Tongue (tissue), 2 donors: ENCODE data around the gene BNIP2. TPM values are rescaled to one million over a fixed set of nuclear protein-coding genes. Genes with fewer than 3 reads are reported as not detected.
"Not testable (repeated sequence)": the region's sequence is repeated elsewhere in the genome, so short reads cannot be mapped to it uniquely, and the experiment has no call there.

ENCODE experiments used
- DNase-seq: peaks from one replicate; pipeline ENCODE4 v3.0.0-alpha.2; 2015
- total RNA-seq: library from RNA; depleted of rRNA; stranded (reverse); fragments of >200 nt; gene quantifications from one replicate; pipeline ENCODE4 v1.2.3, GENCODE V29; 2014

Gene BNIP2
- total RNA-seq, 1 donor from 2014 or later = 126 TPM

- DNase-seq = peak; percentile 19
These were observed 1.3 kb downstream of the BNIP2 start for GRCh38 chr15:59687836-59688235.

GRCh38 chr15:59686389-59686788 lies 2.7 kb downstream of the BNIP2 start:
- DNase-seq = no peak

- no peak for DNase-seq
These were observed 3.3 kb downstream of the BNIP2 start for GRCh38 chr15:59685737-59686297.

- no peak for DNase-seq
These were observed 8.2 kb downstream of the BNIP2 start for GRCh38 chr15:59680870-59681269.

- DNase-seq = no peak
These were observed 8.8 kb downstream of the BNIP2 start for GRCh38 chr15:59680346-59680745.

- DNase-seq = no peak
These were observed 10.5 kb downstream of the BNIP2 start for GRCh38 chr15:59678620-59679019.

- DNase-seq = no peak
These were observed 10.9 kb downstream of the BNIP2 start for GRCh38 chr15:59678172-59678571.

- DNase-seq = no peak
These were observed 12.6 kb downstream of the BNIP2 start for GRCh38 chr15:59676565-59676964.

GRCh38 chr15:59674361-59674877 lies 14.7 kb downstream of the BNIP2 start:
- no peak for DNase-seq

- no peak for DNase-seq
These were observed 20.6 kb downstream of the BNIP2 start for GRCh38 chr15:59668556-59668955.

GRCh38 chr15:59662260-59662659 lies 26.9 kb downstream of the BNIP2 start:
- DNase-seq = peak; percentile 49

- DNase-seq = no peak
These were observed 29.8 kb downstream of the BNIP2 start for GRCh38 chr15:59659366-59659765.

GRCh38 chr15:59657635-59658125 lies 31.4 kb downstream of the BNIP2 start:
- DNase-seq = no peak

GRCh38 chr15:59656897-59657634 lies 32.1 kb downstream of the BNIP2 start, which contains the start of gene GTF2A2:
Gene GTF2A2 (minus strand): TSS chr15:59657515. CDS start chr15:59652277, 5,238 bp downstream.
- peak; percentile 98 for DNase-seq

GRCh38 chr15:59654046-59654445 lies 35.1 kb downstream of the BNIP2 start:
- DNase-seq = no peak

- no peak for DNase-seq
These were observed 39.5 kb downstream of the BNIP2 start for GRCh38 chr15:59649603-59650002.

GRCh38 chr15:59647085-59647484 lies 42.0 kb downstream of the BNIP2 start:
- no peak for DNase-seq

- DNase-seq = no peak
These were observed 42.8 kb downstream of the BNIP2 start for GRCh38 chr15:59646277-59646676.

GRCh38 chr15:59645812-59646211 lies 43.3 kb downstream of the BNIP2 start:
- not testable (repeated sequence) for DNase-seq

GRCh38 chr15:59644756-59645155 lies 44.4 kb downstream of the BNIP2 start:
- DNase-seq = no peak

- DNase-seq = no peak
These were observed 46.8 kb downstream of the BNIP2 start for GRCh38 chr15:59642351-59642750.

- not testable (repeated sequence) for DNase-seq
These were observed 51.6 kb downstream of the BNIP2 start for GRCh38 chr15:59637507-59637906.

GRCh38 chr15:59636184-59636583 lies 52.9 kb downstream of the BNIP2 start:
- no peak for DNase-seq

- no peak for DNase-seq
These were observed 56.4 kb downstream of the BNIP2 start for GRCh38 chr15:59632714-59633113.
